NCI-H748 treated with DMSO at 0.1 percent for 48 hours (cell line): ENCODE measurements around the gene ZAP70.

ENCODE experiments used
- DNase-seq: peaks from one replicate; lab custom pipeline; 2025; lab: John Stamatoyannopoulos, UW

The ZAP70 gene

GRCh38 chr2:97717613-97717995 lies 4.2 kb downstream of the ZAP70 start:
- DNase-seq: no peak

DNA sequence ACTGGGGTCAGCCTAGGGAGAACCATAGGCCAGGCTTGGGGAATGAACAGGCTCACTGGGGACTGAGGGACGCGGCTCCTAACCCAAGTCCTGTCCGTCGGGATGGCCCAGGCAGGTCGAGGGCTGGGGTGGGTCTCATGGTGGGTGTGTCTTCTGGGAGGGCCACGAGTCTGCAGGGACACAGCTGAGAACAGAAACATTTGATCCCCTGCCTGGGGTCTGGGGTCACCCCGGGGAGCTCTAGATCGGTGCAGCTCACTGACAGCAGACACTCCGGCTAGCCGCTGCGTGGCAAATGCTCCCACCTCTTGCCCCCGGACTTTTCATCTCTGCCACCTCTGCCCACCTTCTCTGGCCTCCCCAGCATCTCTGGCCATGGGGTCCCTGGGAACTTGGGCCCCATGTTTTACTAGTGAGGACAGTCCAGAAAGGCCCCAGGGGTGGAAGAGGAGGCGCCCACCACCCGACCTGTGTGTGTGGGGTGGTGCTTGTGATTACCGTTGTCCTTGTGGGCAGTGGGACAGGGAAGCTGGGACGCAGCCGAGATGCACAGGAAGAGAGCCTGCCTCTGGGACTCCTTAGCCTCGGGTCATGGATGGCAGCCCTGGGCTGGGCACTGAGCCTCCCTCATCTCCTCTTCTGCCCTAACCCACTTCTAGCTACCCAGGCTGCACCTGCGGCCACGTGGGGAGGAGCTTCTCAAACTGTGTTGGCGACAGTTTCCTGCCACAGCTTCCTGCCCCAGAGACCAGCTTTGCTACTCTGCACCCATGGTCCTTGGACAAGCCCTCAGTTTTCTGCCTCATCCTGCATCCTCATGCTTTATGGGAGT lies 4.9 kb downstream of the ZAP70 start:
- DNase-seq: no peak

GRCh38 chr2:97718942-97719341 lies 5.6 kb downstream of the ZAP70 start:
- DNase-seq: no peak

DNA sequence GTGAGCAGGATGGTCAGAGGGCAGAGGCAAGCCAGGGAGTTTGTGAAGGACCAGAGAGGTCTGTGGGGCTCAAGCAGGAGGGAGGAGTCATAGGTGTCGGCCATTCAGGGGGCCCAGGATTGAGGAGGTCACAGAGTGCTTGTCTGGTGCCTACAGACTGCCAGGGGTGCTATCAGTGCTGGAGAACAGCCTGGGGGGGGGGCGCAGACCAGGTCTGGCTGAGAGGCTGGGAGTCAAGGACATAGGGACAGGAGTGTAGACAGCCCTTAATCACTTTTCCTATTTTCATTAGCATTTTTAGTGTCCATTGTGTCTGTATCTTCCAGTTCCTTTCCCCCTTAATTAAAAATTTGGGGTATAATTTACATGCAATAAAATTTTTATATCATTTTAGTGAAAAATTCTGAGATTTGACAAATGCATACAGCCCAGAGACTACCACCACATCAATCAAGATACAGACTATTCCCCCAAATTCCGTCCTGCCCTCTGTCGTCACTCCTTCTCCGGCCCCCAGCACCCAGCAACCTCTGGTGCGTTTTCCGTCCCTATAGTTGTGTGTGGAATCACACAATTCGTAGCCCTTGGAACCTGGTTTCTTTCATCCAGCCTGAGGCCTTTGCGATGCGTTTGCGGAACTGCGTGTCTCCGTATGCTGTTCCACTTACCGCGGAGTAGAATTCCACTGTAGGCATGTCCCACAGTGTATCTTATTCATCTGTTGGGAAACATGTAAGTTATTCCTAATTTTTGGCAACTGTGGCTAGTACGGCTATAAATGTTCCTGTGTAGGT lies 6.2 kb downstream of the ZAP70 start:
- DNase-seq: no peak

- DNase-seq: no peak
These were observed 7.4 kb downstream of the ZAP70 start for GRCh38 chr2:97720746-97721145.

DNA sequence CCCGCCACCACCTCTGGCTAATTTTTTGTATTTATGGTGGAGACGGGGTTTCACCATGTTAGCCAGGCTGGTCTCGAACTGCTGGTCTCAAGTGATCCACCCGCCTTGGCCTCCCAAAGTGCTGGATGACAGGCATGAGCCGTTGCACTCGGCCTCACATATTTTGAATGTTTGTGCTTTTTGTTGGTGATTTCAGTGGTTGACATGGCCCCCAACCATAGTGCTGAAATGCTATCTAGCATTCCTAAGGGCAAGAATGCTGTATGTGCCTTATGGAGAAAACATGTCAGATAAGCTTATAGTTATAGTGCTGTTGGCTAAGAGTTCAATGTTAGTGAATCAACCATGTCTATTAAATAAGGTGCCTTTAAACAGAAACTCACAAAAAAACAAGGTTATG lies 8.9 kb downstream of the ZAP70 start:
- DNase-seq: no peak

- DNase-seq: no peak
These were observed 10.0 kb downstream of the ZAP70 start for GRCh38 chr2:97723156-97724072.

DNA sequence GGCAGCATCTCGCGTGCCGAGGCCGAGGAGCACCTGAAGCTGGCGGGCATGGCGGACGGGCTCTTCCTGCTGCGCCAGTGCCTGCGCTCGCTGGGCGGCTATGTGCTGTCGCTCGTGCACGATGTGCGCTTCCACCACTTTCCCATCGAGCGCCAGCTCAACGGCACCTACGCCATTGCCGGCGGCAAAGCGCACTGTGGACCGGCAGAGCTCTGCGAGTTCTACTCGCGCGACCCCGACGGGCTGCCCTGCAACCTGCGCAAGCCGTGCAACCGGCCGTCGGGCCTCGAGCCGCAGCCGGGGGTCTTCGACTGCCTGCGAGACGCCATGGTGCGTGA lies 10.7 kb downstream of the ZAP70 start:
- no peak for DNase-seq

DNA sequence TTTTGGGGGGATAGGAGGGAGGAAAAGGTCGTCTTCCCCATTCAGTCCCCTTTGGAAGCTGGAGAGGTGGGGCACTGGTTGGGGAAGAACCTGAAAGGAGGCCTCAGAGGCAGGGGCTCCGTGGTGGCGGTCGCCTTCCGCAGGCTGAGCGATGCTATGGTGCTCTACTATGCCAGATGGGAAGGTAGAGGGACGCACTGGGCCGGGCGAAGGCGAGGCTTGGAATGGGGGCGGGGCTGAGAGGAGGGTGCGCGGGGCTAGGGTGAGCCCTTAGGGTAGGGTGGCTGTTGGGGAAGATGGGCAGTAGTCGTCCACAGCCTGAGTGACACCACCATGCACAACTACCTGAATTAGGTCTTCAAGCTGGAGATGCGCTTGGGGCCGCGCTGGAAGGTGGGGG lies 11.1 kb downstream of the ZAP70 start:
- DNase-seq: no peak

DNA sequence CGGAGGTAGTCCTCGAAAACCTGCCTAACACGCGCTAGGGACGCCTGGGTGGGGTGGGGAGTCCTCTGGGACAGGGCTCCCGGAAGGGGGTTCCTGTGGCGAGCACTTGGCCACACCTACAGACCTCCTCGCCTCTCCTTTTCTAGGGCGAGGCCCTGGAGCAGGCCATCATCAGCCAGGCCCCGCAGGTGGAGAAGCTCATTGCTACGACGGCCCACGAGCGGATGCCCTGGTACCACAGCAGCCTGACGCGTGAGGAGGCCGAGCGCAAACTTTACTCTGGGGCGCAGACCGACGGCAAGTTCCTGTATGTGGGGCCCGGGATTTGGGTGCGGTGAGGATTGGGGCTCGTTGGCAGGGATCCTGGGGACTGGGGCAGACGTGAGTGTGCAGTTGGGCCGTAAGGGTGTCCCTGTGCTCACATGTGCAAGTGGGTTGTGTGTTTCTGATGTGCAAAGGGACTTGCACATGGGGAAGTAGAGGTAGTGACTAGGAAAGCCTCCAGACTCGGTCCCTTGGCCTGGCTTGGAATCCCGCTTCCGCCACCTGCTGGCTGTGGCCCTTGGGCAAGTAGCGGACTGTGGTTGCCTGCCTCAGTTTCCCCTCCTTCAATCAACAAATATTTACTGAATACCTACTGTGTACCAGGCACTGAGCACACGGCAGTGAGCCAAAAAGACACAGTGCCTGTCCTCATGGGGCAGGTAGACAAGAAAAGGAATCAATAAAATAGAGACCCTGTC lies 11.7 kb downstream of the ZAP70 start:
- no peak for DNase-seq

GRCh38 chr2:97726261-97727064 lies 13.1 kb downstream of the ZAP70 start:
- DNase-seq: no peak

GRCh38 chr2:97727296-97727695 lies 13.9 kb downstream of the ZAP70 start:
- no peak for DNase-seq

GRCh38 chr2:97728091-97728731 lies 14.8 kb downstream of the ZAP70 start:
- DNase-seq: no peak

- DNase-seq: no peak
These were observed 16.9 kb downstream of the ZAP70 start for GRCh38 chr2:97730245-97730644.

DNA sequence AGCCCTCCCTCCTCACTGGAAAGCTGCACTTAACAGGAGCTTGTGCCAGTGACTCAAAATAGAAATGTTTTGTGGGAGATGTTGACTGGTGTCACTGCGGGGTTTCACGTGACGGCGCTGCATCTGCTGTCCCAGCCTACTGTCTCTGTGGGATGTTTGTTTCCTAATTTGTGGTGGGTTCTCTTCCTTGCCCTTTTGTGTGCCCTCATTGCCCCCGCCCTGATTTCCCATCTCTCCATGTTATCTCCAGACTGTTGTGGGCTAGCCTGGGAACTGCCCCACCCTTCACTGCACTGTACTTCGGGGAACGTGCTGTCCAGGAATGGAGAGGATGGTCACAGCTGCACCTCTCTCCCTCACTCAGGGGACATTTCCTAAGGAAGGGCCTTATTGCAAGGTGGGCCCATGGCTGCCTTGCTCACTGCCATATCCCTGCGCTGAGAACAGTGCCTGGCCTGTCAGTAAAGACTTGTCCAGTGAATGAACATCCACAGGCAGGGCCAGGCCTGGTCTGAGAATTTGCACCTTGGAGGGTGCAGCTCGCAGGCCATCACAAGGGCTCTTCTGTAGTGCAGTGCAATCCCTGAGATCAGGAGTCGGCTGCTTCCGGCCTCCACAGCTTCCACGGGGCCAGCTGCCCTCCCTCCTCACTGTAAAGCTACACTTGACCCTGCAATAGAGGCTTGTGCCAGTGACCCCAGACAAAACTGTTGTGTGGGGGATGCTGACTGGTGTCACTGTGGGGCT lies 18.1 kb downstream of the ZAP70 start:
- DNase-seq: no peak

GRCh38 chr2:97732436-97733340 lies 19.3 kb downstream of the ZAP70 start:
- no peak for DNase-seq

DNA sequence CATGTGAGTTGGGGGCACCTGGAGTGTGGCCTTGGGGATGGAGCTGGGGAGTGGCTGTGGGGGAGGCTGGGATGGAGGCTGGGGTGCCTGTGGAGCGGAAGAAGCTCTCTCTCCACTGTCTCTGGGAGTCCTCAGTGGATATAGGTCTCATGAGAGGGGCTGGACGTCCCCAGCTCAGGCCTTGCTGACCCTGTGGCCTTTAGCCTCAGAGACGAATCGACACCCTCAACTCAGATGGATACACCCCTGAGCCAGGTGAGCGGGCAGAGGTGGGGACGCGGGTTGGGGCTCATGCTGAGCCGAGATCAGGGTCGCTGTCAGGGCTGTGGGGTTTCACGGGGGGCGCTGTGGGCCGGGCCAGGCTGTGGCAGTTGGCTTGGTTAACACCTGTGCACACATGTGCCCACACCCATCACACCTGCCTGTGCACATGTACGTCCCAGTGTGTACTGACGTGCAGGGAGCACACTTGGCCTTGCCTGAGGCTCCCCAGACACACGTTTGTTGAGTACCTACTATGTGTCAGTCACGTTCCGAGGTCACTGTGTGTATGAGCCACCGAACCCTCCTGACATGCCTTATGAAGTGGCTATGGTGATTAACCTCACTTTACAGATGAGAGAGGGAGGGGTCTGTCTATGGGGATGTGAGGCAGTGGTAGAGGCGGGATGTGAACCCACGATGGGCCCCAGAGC lies 20.1 kb downstream of the ZAP70 start:
- no peak for DNase-seq
